Epithelial cell of proximal tubule (primary cell): ENCODE measurements around the gene RPTOR. TPM values are rescaled to one million over a fixed set of nuclear protein-coding genes. Genes with fewer than 3 reads are reported as not detected.

Experiments
- DNase-seq: peaks from one replicate; pipeline ENCODE4 v3.0.0-alpha.2; 2011; ENCODE audit warnings: low read depth
- H3K4me3 ChIP-seq: 2 replicates; pipeline ENCODE4 v1.5.1; 2011; ENCODE audit warnings: low read depth, mild to moderate bottlenecking, low read length
- CTCF ChIP-seq: conservative IDR thresholded peaks from 2 replicates; pipeline ENCODE4 v1.5.1; 2012; ENCODE audit warnings: low read depth, mild to moderate bottlenecking, low read length
- total RNA-seq: library from RNA; depleted of rRNA; stranded (reverse); fragments of >200 nt; gene quantifications from 2 replicates; pipeline ENCODE4 v1.2.3, GENCODE V29; 2015

Gene RPTOR
- total RNA-seq, 1 donor from 2014 or later = 24.4 TPM

GRCh38 chr17:80516171-80516932 is 28.3 kb upstream of the RPTOR start:
- no peak overlapping the region for H3K4me3 ChIP-seq
- DNase-seq = no peak

DNA sequence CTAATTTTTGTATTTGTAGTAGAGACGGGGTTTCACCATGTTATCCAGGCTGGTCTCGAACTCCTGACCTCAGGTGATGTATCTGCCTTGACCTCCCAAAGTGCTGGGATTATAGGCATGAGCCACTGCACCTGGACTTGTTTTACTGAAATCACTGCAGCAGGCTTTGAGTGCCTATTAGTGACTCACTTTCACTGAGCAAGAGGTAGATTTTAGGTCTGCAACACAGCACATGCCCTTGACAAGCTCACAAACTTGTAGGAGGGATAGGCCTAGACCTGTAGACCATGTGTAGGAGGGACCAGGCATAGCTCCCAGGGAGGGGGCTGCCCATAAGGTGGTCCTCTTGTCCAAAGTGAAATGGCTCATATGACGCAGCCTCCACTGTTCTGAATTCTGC is 27.0 kb upstream of the RPTOR start:
- no peak overlapping the region for H3K4me3 ChIP-seq
- DNase-seq = no peak
- TF ChIP-seq CTCF = no peak

More at GRCh38 chr17:80516171-80516932, 28.3 kb upstream of the RPTOR start:
- no peak for TF ChIP-seq CTCF

DNA sequence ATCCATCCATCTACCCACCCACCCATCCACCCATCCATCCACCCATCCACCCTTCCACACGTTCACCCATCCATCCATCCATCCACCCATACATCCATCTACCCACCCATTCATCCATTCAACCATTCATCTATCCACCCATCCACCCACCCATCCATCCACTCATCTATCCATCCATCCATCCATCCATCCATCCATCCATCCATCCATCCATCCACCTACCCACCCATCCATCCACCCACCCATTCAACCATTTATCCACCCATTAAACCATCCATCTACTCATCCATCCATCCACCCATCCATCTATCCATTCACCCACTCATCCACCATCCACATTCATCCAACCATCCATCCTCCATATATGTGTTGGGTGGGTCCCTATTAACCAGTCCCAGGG is 26.2 kb upstream of the RPTOR start:
- no peak for TF ChIP-seq CTCF
- no peak for DNase-seq
- no peak overlapping the region for H3K4me3 ChIP-seq

DNA sequence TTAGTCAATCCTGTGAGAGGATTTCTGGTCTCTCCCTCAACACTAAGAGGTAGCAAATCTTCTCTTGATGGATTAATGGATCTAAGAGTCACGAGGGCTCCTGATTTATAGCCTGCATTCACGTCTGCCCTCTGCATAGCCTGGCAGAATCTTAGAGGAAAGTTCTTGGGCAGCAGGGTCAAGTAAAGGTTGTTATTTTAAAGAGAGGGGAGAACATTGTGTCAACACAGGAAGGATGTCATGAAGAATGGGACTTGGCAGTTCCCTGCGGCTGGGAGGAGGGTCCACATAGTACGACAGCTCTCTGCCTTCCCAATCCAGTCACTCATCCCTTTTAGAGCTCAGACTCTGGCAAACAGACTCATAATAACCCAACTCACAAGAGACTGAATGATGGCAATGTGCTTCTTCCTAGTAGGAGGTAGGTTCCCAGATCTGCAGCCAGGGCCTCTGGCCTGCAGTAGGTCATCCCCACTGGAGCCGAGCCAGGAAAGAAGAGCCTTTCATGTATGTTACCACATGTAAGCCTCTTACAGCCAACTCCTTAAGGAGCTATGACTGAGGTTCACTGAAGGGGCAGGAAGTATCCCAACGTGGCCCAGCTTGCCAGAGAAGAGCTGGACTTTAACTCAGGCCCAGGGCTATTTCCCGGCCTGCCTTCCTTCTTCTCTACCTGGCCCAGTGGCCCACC is 25.4 kb upstream of the RPTOR start:
- no peak overlapping the region for H3K4me3 ChIP-seq
- no peak for TF ChIP-seq CTCF
- DNase-seq = no peak

DNA sequence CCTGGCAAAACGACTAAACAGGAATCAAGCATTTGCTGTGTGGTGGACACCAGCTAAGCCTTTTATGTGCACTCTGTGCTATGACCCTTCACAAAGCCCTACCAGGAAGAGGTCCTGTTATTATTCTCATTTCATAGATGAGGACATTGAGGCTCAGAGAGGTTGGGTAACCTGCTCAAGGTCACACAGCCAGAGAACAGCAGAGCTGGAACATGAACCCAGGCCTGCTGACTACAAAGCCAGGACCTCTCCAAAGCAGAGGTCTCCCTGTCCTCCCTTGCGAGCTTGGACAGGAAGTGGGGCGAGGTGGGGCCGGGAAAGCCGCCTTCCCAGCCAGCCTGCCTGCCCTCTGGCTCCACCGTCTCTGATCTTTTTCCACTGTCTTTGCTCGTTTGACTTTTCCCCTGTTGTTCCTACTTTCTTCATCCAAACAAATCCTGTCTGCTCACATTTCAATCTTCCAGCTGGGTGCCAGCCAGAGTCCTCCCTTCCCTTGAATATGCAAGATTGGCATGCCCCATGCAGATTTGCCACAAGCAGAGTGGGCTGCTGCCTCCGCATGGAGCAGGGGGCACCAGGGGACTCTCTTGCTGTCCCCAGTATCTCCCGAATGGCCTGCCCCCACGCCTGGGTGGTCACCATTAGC is 23.7 kb upstream of the RPTOR start:
- no peak overlapping the region for H3K4me3 ChIP-seq
- no peak for DNase-seq
- TF ChIP-seq CTCF = no peak

DNA sequence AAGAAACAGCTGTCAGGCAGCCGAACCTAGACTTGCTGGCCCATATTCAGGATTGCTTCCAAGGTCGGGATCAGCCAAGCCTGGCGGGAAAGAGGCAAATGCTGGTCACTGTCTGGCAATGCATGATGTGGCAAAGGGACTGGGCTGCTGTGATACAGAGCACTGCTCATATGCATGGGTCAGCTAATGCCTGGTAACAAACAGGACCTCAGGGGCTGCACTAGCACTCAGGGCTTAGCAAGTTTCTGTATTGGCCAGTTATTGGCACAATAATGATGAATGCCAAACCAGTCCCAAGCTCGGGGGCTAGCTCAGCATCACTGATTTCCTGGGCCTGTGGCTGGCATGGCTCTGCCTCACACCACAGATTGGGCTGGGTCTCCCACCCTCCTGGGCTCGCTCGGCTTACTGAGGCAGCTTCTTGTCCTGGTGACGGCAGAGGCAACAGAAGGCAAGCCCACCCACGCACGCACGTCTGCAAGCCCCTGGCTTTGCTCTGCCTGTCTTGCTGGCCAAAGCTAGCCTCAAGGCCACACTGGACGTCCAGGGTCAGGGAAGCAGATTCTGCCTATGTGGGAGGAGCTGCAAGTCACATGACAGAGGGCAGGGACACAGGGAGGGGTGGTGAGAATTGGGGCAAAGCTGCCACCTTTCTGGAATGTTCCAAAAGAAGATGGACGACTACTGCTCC is 21.4 kb upstream of the RPTOR start:
- no peak for TF ChIP-seq CTCF
- no peak for DNase-seq
- no peak overlapping the region for H3K4me3 ChIP-seq
